SU-DHL-6 (cell line): ENCODE measurements around the gene ACTMAP.

ENCODE experiments used
- CTCF ChIP-seq: fragments of 200-600 bp; sonication (generic); IDR thresholded peaks from one replicate; pipeline ENCODE4 v1.5.1; 2017; ENCODE audit warnings: antibody characterized with exemption, mild to moderate bottlenecking, low read length, moderate library complexity; ENCODE audit not compliant: insufficient read depth, poor library complexity, severe bottlenecking
- EZH2phosphoT487 ChIP-seq: fragments of 200-600 bp; sonication (generic), shearing (Covaris generic); conservative IDR thresholded peaks from 2 replicates; pipeline ENCODE4 v1.6.1; 2018; ENCODE audit warnings: mild to moderate bottlenecking, antibody characterized with exemption, low read length, moderate library complexity, mixed read lengths

DNA sequence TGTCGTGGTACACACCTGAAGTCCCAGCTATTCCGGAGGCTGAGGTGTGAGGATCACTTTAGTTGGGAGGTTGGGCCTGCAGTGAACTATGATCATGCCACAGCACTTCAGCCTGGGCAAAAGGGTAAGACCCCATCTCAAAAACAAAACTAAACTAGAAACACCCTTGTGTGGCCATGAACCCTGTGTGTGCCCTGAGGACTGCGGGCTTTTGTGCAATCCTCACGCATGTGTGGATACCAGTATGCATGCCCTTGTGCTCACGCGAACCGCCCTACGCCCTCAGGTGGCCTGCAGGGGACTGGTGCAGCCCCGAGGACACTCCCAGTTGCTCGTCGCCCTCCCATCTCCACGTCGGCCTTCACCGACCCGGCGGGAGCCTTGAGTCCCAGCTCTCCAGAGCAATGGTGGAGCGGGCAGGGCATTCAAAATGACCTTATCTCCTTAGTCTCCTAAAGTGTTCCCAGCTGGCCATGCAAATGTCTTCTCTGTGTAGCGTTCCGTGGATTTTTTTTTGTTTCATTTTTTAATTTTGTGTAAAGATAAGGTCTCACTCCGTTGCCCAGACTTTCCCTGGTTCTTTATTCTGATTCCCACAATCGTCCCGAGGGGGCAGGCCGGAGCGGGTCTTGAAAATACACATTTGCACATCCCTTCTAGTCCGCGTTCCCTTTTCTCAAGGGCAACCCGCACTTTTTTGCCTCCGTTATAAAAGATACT, 47.8 kb upstream of the ACTMAP start:
- TF ChIP-seq CTCF (no peak), EZH2phosphoT487 (no peak)
